GM11168 (cell line): Measurements from ENCODE around the gene CHN2.

Experiments used
- in situ Hi-C: fragments of 300-500 bp; cut with MboI; formaldehyde crosslinking; loops from one replicate; pipeline ENCODE4 v1.12.0; 2022; ENCODE audit warnings: low sequenced_read_pairs; ENCODE audit not compliant: unreplicated experiment

The CHN2 gene

GRCh38 chr7:29381206-29382094, 186.9 kb downstream of the CHN2 start:
- in situ Hi-C loops, result no loop called here

- in situ Hi-C loops, result no loop called here
Measured at GRCh38 chr7:29384277-29384676, 189.7 kb downstream of the CHN2 start.

- in situ Hi-C loops, result no loop called here
Measured at GRCh38 chr7:29385214-29385814, 190.7 kb downstream of the CHN2 start.

DNA sequence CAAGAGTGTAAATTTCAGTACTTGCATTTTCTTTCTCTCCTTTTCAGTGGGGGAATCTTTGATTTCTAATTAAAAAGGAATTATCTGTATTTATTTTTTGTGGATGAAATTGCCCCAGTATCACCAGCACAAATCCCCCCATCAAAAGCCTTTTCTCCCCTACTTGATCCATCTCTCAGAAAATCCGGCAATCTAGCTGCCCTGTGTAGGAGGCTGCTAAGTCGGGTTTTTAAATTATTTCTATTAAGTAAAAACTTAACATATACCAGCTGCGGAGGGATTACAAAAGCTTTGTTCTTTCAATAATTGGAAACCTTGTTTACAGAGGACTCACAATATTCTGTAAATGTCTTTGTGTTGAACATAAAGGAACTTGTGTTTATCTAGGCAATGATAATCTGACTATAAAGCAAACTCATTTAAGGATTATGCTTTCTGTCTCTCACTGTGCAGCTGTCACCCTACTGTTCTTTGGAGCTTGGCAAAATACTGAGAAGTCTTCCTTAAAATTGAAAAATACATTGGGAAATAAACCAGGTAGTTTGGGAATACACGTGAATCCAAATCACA, 191.7 kb downstream of the CHN2 start:
- in situ Hi-C loops, result no loop called here

- in situ Hi-C loops, result no loop called here
Measured at GRCh38 chr7:29391262-29391661, 196.7 kb downstream of the CHN2 start.

- in situ Hi-C loops, result no loop called here
Measured at GRCh38 chr7:29394321-29394720, 199.7 kb downstream of the CHN2 start.

DNA sequence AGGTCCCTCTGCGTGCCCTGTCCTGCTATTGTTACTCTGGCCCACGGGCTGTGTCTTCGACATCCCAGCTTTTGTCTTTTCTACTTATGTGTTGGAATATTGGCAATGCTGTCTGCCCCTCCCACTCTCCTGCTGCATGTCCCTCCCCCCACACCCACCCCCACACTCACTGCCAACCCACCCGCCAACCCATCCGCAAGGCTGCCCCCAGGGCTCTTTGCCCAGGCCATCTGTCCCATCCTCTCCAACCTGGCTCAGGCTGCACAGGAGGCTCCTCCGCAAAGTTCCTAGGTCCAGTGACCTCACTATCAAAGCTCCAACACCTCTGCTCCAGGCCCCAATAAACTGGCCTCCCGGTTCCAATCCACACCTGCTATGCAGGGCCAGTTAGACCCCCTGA, 202.0 kb downstream of the CHN2 start:
- in situ Hi-C loops, result no loop called here

GRCh38 chr7:29397398-29397797, 202.8 kb downstream of the CHN2 start:
- in situ Hi-C loops, result no loop called here

GRCh38 chr7:29398011-29398410, 203.4 kb downstream of the CHN2 start:
- in situ Hi-C loops, result no loop called here

DNA sequence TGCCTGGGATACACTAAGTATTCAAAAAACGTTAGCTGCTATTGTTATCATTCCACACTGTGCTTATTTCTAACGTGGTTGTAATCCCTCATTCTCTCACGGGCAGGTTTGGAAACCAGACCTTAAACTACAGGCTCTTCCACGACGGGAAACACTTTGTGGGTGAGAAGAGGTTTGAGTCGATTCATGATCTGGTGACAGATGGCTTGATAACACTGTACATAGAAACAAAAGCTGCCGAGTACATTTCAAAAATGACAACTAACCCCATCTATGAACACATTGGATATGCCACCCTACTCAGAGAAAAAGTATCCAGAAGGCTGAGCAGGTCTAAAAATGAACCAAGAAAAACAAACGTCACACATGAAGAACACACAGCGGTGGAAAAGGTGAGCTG, 205.9 kb downstream of the CHN2 start:
- in situ Hi-C loops, result loop anchor here (10.0 kb wide), 1 partner anchor 206 kb away; the partner anchor contains the start of gene CHN2

GRCh38 chr7:29401769-29402168, 207.2 kb downstream of the CHN2 start:
- in situ Hi-C loops, result loop anchor here (10.0 kb wide), 1 partner anchor 207 kb away; the partner anchor contains the start of gene CHN2

DNA sequence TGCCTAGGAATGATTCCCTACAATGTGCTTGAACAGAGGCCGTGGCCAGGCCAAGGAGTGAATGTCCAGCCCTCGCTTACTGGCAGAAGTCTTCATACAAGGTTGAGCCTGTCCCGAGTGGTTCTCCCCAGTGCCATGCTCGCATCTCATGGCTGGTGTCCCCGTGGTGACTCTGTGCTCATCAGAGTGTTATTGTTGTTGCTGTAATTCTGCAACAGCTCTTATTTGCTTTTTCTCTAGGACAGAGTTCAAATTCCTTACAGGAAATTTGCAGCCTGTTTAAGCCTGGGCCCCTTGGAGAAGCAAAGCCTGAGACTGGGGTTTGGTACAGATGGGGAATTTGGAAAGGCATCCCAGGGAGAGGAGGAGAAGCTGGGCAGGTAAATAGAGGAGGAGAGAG, 211.3 kb downstream of the CHN2 start:
- in situ Hi-C loops, result loop anchor here (5.0 to 10.0 kb wide), 2 partner anchors 211 to 484 kb away; partner anchors contain the start of gene CHN2

- in situ Hi-C loops, result loop anchor here (5.0 to 10.0 kb wide), 2 partner anchors 212 to 484 kb away; partner anchors contain the start of gene CHN2
Measured at GRCh38 chr7:29406366-29406765, 211.8 kb downstream of the CHN2 start.

DNA sequence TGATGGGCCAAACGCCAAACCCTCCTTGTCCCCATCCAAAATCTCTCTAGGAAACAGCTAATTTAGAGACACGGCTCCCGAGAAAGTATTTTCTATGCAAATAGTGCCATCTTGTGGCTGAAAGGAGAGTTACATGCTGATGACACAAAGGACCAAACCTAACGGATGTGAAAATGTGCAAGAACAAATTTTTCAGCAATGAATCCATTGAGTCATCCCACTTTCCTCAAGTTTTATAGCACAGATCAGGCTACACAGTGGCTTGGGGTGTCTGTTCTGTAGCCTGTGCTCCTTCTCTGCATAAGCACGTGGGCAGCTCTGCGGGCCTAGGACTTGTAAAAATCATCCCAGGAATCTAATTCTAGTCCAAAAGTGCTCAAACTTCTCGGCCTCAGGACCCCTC, 214.3 kb downstream of the CHN2 start:
- in situ Hi-C loops, result loop anchor here (5.0 to 10.0 kb wide), 2 partner anchors 214 to 487 kb away; partner anchors contain the start of gene CHN2

DNA sequence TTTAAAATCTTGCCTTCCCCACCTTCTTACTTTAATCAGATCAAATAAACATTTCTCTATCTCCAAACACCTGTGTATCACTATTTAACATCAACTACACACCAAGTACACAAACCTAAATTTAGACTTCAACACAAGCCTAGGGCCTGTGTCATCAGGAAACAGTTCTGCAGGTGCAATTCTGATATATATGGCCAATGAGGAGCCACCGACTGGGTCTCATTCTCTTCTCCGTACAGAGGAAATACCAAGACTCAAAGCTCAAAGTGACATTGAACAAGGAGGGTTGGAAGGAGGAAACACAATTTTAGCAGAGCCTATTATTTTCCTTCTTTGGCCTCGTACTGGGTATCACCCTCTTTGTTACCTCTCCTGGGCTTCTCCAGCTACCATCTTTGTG, 216.4 kb downstream of the CHN2 start:
- in situ Hi-C loops, result no loop called here

GRCh38 chr7:29412912-29413311, 218.3 kb downstream of the CHN2 start:
- in situ Hi-C loops, result no loop called here

DNA sequence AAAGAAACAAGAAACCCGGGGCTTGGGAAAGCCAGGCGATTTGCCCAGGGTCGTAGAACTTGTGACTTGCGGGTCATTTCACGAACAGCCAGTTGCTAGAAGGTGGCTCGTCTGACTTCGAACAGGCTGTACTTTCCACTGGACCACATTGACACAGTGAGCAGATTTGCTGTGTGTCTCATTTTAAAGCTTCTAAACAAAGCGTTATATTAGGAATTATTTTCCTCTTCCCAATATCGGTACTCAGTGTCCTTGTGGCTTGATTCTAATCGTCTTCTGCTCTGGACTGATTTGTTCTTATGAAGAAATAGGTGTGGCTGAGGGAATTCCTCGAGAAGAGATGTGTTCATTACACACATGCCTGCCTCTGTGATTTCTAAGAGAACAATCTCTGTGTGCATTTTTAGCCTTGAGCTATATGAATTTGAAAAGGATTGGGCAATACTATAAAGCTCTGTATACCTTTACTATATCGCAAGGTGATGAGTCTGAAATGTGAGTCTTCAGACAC, 219.1 kb downstream of the CHN2 start:
- in situ Hi-C loops, result no loop called here

- in situ Hi-C loops, result no loop called here
Measured at GRCh38 chr7:29414216-29414615, 219.6 kb downstream of the CHN2 start.

GRCh38 chr7:29415215-29415614, 220.6 kb downstream of the CHN2 start:
- in situ Hi-C loops, result no loop called here

DNA sequence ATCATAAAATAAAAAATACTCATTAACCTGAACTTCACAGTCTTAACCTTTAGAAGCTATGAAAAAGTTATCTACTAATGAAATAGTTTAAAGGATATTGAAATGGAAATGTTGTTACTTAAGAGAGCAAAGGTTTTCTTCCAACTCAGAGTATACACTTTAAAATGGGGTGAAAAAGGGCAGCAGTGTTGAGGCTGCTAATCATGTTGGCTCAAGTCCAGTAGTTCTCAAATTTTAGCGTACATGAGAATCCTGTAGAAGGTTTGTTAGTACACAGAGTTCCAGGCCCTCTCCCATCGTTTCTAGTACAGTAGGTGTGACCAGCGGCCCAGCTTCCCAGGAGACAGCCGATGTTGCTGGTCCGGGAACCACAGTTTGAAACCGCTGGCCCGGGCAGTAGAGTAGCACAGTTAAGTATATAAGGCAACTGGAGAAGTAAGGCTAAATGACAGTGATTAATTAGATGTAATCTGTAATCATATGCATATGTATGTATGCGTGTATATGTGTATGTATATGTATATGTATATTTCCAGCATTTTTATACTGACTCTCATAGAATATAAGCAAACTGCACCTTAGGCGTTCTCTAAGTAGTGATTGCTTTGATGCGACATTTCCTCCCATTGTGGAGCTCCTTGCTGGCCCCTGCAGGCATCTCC, 221.8 kb downstream of the CHN2 start:
- in situ Hi-C loops, result no loop called here
